K562 (cell line): ENCODE measurements around the gene ANKRD34A. TPM values are rescaled to one million over a fixed set of nuclear protein-coding genes. Genes with fewer than 3 reads are reported as not detected.
A peak's percentile ranks its signal among the peaks of the same experiment; 100 is the strongest.

Source experiments
- ARID2 ChIP-seq: fragments of 450-650 bp; IDR thresholded peaks from 2 replicates; pipeline ENCODE4 v1.6.1; 2017; ENCODE audit warnings: antibody characterized with exemption, mild to moderate bottlenecking
- ATF7 ChIP-seq: fragments of 450-650 bp; IDR thresholded peaks from 2 replicates; pipeline ENCODE4 v1.7.1; 2014; ENCODE audit warnings: mild to moderate bottlenecking, moderate library complexity
- BMI1 ChIP-seq: fragments of 150-350 bp; IDR thresholded peaks from 2 replicates; pipeline ENCODE4 v1.6.1; 2014; ENCODE audit warnings: low read length
- DPF2 ChIP-seq: fragments of 450-650 bp; IDR thresholded peaks from 2 replicates; pipeline ENCODE4 v1.6.1; 2016
- ILK ChIP-seq: fragments of 450-650 bp; IDR thresholded peaks from 2 replicates; pipeline ENCODE4 v1.6.1; 2016; ENCODE audit warnings: missing genetic modification characterization, low read depth, mild to moderate bottlenecking, missing compliant biosample characterization, moderate library complexity, borderline replicate concordance
- KDM4B ChIP-seq, 2 experiments: fragments of 450-650 bp in 1 of 2; sonication (generic) in 1 of 2; IDR thresholded peaks; 2 replicates each; pipeline ENCODE4 v1.6.1; 2016 to 2017; ENCODE audit warnings: borderline replicate concordance in 2 of 2, antibody characterized with exemption in 1 of 2, low read depth in 1 of 2, mild to moderate bottlenecking in 1 of 2
- KDM5B ChIP-seq: fragments of 200-600 bp; sonication (generic); IDR thresholded peaks from 2 replicates; pipeline ENCODE4 v1.6.1; 2012; ENCODE audit warnings: low read depth, mild to moderate bottlenecking, moderate library complexity, low read length, control low read depth, inconsistent platforms; ENCODE audit not compliant: insufficient replicate concordance
- SRSF9 ChIP-seq: fragments of 200-400 bp; formaldehyde crosslinking; IDR thresholded peaks from 2 replicates; pipeline ENCODE4 v1.6.1; 2017; ENCODE audit warnings: low read depth, low read length, borderline replicate concordance
- TRIM24 ChIP-seq, 2 experiments: fragments of 450-650 bp; IDR thresholded peaks; 2 replicates each; pipeline ENCODE4 v1.6.1; 2016
- polyA plus RNA-seq, 8 experiments: library from polyadenylated mRNA; depleted of rRNA in 4 of 8; stranded (reverse) in 5 of 8; unstranded in 3 of 8; fragments of >200 nt; fragmentation: Nextera tagmentation in 2 of 8; fragmentation: Illumina TruSeq in 1 of 8; extraction: Ambion mirVana in 2 of 8; extraction: Trizol in 1 of 8; gene quantifications; 2 replicates each; pipeline versions ENCODE4 v1.2.1 to v1.2.3, GENCODE V29; 2011 to 2014; ENCODE audit warnings: inconsistent platforms in 1 of 8, missing spikeins in 1 of 8
- total RNA-seq, 7 experiments: library from RNA; depleted of rRNA in 6 of 7; stranded (reverse); fragments of >200 nt in 6 of 7; fragmentation: Illumina TruSeq in 2 of 7; extraction: Trizol in 2 of 7; gene quantifications; 2 replicates each; pipeline versions ENCODE4 v1.2.1 to v1.2.3, GENCODE V29; 2011 to 2021; ENCODE audit warnings: low replicate concordance in 1 of 7
- TF ChIP-seq, protein P1 (sequence below): fragments of 450-650 bp; IDR thresholded peaks from 2 replicates; pipeline ENCODE4 v1.6.1; 2016; ENCODE audit warnings: mild to moderate bottlenecking, moderate library complexity
- TF ChIP-seq, protein P2 (sequence below): fragments of 250-450 bp; sonication (Bioruptor Pico); IDR thresholded peaks from 2 replicates; pipeline ENCODE4 v1.4.0; 2020; ENCODE audit warnings: mild to moderate bottlenecking, moderate library complexity

Gene ANKRD34A
- total and polyA plus RNA-seq, 9 of the 15 experiments (the other 6 are each of a cell fraction or from before 2014, with no cell fraction given), result 0.06 to 1.6 (median 0.43) TPM

DNA sequence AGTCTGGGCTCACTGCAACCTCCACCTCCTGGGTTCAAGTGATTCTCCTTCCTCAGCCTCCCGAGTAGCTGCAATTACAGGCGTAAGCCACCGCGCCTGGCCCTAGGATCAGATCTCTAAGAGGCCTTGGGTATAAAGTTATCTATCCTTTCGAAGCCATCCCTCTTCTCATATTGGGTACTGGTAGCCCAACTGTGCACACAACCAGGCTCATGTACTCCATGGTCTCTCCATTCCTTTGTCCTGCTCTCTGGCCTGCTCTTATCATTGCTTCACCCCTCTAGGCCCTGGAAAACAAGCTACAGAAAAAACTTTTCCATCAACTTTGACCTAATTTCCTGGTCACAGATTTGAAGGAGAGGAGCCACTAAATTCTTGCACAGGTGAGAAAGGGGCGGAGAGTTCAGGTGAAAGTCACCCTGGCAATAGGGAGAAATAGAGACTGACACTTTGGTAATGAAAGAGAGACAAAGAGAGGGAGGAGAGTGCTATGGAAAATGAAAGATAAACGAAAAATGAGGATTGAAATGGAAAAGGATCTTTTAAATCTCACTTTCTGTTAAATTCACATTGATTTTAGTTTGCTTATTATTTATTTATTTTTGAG lies 26.0 kb upstream of the ANKRD34A start (continued):
- TF ChIP-seq, protein P1, sequence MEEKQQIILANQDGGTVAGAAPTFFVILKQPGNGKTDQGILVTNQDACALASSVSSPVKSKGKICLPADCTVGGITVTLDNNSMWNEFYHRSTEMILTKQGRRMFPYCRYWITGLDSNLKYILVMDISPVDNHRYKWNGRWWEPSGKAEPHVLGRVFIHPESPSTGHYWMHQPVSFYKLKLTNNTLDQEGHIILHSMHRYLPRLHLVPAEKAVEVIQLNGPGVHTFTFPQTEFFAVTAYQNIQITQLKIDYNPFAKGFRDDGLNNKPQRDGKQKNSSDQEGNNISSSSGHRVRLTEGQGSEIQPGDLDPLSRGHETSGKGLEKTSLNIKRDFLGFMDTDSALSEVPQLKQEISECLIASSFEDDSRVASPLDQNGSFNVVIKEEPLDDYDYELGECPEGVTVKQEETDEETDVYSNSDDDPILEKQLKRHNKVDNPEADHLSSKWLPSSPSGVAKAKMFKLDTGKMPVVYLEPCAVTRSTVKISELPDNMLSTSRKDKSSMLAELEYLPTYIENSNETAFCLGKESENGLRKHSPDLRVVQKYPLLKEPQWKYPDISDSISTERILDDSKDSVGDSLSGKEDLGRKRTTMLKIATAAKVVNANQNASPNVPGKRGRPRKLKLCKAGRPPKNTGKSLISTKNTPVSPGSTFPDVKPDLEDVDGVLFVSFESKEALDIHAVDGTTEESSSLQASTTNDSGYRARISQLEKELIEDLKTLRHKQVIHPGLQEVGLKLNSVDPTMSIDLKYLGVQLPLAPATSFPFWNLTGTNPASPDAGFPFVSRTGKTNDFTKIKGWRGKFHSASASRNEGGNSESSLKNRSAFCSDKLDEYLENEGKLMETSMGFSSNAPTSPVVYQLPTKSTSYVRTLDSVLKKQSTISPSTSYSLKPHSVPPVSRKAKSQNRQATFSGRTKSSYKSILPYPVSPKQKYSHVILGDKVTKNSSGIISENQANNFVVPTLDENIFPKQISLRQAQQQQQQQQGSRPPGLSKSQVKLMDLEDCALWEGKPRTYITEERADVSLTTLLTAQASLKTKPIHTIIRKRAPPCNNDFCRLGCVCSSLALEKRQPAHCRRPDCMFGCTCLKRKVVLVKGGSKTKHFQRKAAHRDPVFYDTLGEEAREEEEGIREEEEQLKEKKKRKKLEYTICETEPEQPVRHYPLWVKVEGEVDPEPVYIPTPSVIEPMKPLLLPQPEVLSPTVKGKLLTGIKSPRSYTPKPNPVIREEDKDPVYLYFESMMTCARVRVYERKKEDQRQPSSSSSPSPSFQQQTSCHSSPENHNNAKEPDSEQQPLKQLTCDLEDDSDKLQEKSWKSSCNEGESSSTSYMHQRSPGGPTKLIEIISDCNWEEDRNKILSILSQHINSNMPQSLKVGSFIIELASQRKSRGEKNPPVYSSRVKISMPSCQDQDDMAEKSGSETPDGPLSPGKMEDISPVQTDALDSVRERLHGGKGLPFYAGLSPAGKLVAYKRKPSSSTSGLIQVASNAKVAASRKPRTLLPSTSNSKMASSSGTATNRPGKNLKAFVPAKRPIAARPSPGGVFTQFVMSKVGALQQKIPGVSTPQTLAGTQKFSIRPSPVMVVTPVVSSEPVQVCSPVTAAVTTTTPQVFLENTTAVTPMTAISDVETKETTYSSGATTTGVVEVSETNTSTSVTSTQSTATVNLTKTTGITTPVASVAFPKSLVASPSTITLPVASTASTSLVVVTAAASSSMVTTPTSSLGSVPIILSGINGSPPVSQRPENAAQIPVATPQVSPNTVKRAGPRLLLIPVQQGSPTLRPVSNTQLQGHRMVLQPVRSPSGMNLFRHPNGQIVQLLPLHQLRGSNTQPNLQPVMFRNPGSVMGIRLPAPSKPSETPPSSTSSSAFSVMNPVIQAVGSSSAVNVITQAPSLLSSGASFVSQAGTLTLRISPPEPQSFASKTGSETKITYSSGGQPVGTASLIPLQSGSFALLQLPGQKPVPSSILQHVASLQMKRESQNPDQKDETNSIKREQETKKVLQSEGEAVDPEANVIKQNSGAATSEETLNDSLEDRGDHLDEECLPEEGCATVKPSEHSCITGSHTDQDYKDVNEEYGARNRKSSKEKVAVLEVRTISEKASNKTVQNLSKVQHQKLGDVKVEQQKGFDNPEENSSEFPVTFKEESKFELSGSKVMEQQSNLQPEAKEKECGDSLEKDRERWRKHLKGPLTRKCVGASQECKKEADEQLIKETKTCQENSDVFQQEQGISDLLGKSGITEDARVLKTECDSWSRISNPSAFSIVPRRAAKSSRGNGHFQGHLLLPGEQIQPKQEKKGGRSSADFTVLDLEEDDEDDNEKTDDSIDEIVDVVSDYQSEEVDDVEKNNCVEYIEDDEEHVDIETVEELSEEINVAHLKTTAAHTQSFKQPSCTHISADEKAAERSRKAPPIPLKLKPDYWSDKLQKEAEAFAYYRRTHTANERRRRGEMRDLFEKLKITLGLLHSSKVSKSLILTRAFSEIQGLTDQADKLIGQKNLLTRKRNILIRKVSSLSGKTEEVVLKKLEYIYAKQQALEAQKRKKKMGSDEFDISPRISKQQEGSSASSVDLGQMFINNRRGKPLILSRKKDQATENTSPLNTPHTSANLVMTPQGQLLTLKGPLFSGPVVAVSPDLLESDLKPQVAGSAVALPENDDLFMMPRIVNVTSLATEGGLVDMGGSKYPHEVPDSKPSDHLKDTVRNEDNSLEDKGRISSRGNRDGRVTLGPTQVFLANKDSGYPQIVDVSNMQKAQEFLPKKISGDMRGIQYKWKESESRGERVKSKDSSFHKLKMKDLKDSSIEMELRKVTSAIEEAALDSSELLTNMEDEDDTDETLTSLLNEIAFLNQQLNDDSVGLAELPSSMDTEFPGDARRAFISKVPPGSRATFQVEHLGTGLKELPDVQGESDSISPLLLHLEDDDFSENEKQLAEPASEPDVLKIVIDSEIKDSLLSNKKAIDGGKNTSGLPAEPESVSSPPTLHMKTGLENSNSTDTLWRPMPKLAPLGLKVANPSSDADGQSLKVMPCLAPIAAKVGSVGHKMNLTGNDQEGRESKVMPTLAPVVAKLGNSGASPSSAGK, result no peak
- no peak for TF ChIP-seq TRIM24 (IDR thresholded peaks at IDR 0.05)
- TF ChIP-seq SRSF9, result no peak
- TF ChIP-seq, protein P2, sequence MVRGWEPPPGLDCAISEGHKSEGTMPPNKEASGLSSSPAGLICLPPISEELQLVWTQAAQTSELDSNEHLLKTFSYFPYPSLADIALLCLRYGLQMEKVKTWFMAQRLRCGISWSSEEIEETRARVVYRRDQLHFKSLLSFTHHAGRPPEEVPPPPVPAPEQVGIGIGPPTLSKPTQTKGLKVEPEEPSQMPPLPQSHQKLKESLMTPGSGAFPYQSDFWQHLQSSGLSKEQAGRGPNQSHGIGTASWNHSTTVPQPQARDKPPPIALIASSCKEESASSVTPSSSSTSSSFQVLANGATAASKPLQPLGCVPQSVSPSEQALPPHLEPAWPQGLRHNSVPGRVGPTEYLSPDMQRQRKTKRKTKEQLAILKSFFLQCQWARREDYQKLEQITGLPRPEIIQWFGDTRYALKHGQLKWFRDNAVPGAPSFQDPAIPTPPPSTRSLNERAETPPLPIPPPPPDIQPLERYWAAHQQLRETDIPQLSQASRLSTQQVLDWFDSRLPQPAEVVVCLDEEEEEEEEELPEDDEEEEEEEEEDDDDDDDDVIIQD (CRISPR knock-in tag), result no peak
- TF ChIP-seq ATF7, result peak; percentile 16; the same call in 1 of the 2 replicates
- TF ChIP-seq DPF2, result no peak
- no peak for TF ChIP-seq ARID2
- no peak; a peak in 1 of 4 replicates for TF ChIP-seq KDM4B (IDR thresholded peaks at IDR 0.05; ENCODE audit: borderline replicate concordance in 2 of 2, low read depth in 1 of 2)
- TF ChIP-seq ILK, result no peak
- no peak for TF ChIP-seq BMI1
- TF ChIP-seq KDM5B, result peak; percentile 46
